Stomach (tissue), 4 donors: ENCODE data around the gene MIX23.

Source experiments
- POLR2AphosphoS5 ChIP-seq, 3 donors: sonication (generic); formaldehyde crosslinking; IDR thresholded peaks; one replicate each; pipeline ENCODE4 v1.6.1; 2016; ENCODE audit warnings: antibody characterized with exemption in 3 of 3
- TF ChIP-seq, protein P1 (sequence below), 7 experiments: fragments of 450-650 bp in 4 of 7; fragments of 200-600 bp in 3 of 7; sonication (generic) in 3 of 7; IDR thresholded peaks; one replicate each; pipeline ENCODE4 v1.5.1; 2016 to 2019; ENCODE audit warnings: antibody characterized with exemption in 7 of 7, control low read depth in 2 of 7, mild to moderate bottlenecking in 1 of 7

DNA sequence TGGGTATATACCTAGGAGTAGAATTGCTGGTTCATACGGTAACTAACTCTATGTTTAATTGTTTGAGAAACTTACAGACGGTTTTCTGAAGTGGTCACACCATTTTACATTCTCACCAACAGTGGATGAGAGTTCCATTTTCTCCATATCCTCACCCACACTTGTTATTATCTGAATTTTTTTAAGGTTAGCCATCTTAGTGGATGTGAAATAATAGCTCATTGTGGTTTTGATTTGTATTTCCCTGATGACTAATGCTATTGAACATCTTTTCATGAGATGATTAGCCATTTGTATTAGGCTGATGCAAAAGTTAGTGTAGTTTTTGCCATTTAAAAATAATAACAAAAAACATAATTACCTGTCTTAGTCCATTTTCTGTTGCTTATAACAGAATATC, 39.4 kb downstream of the MIX23 start:
- TF ChIP-seq, protein P1, sequence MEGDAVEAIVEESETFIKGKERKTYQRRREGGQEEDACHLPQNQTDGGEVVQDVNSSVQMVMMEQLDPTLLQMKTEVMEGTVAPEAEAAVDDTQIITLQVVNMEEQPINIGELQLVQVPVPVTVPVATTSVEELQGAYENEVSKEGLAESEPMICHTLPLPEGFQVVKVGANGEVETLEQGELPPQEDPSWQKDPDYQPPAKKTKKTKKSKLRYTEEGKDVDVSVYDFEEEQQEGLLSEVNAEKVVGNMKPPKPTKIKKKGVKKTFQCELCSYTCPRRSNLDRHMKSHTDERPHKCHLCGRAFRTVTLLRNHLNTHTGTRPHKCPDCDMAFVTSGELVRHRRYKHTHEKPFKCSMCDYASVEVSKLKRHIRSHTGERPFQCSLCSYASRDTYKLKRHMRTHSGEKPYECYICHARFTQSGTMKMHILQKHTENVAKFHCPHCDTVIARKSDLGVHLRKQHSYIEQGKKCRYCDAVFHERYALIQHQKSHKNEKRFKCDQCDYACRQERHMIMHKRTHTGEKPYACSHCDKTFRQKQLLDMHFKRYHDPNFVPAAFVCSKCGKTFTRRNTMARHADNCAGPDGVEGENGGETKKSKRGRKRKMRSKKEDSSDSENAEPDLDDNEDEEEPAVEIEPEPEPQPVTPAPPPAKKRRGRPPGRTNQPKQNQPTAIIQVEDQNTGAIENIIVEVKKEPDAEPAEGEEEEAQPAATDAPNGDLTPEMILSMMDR (IDR thresholded peaks at IDR 0.05), result no peak
- no peak for TF ChIP-seq POLR2AphosphoS5 (IDR thresholded peaks at IDR 0.05)
